ENCODE measurements around the gene CTRB2. TPM values are rescaled to one million over a fixed set of nuclear protein-coding genes. Genes with fewer than 3 reads are reported as not detected.

Gene CTRB2
- total RNA-seq, 1 experiment from 2014 or later: not detected

GRCh38 chr16:75202069-75202590, 4.8 kb downstream of the CTRB2 start:
- no peak overlapping the region for H3K27ac Mint-ChIP-seq (ENCODE audit: unreplicated experiment)
- intact Hi-C loops (cut with micrococcal nuclease; ENCODE audit: unreplicated experiment): no loop called here
- H3K27me3 Mint-ChIP-seq (ENCODE audit: unreplicated experiment): peaks cover 16% of the 10 kb centered on the region
- no peak overlapping the region for H3K4me3 Mint-ChIP-seq (ENCODE audit: low read depth, unreplicated experiment)
- H3K4me1 Mint-ChIP-seq (ENCODE audit: low read depth, unreplicated experiment): peaks cover 11% of the 10 kb centered on the region
- H3K9me3 Mint-ChIP-seq (ENCODE audit: low read depth, unreplicated experiment): no peaks in the 10 kb centered on the region
- CTCF ChIA-PET: interaction anchor here (0.6 to 4.1 kb wide), 2 partner anchors 183 to 274 kb away, joined by 3 to 47 read pairs; no protein-coding TSS in a partner anchor
- no peak for TF ChIP-seq CTCF (IDR thresholded peaks at IDR 0.05; ENCODE audit: unreplicated experiment)
- DNase-seq: no peak
- H3K36me3 Mint-ChIP-seq (ENCODE audit: insufficient read depth, unreplicated experiment): peaks cover 5% of the 10 kb centered on the region
- BruUV-seq (replicated peaks): no TSS peak

GRCh38 chr16:75198135-75198600, 8.8 kb downstream of the CTRB2 start:
- intact Hi-C loops (cut with micrococcal nuclease; ENCODE audit: unreplicated experiment): loop anchor here (5.0 kb wide), 1 partner anchor 264 kb away; the partner anchor contains the start of gene TMEM170A
- CTCF ChIA-PET: interaction anchor here (1.2 to 4.1 kb wide), 7 partner anchors 22 to 266 kb away, joined by 3 to 47 read pairs (median 7); partner anchors contain the start of gene TMEM170A

GRCh38 chr16:75197522-75198134, 9.3 kb downstream of the CTRB2 start:
- no TSS peak for BruUV-seq (replicated peaks)
- no peak for DNase-seq

More at GRCh38 chr16:75198135-75198600, 8.8 kb downstream of the CTRB2 start:
- no peak for TF ChIP-seq CTCF (IDR thresholded peaks at IDR 0.05; ENCODE audit: unreplicated experiment)
- H3K4me3 Mint-ChIP-seq (ENCODE audit: low read depth, unreplicated experiment): no peak overlapping the region
- no peak for DNase-seq
- peaks cover 11% of the 10 kb centered on the region for H3K4me1 Mint-ChIP-seq (ENCODE audit: low read depth, unreplicated experiment)
- peaks cover 6% of the 10 kb centered on the region for H3K36me3 Mint-ChIP-seq (ENCODE audit: insufficient read depth, unreplicated experiment)
- no peaks in the 10 kb centered on the region for H3K9me3 Mint-ChIP-seq (ENCODE audit: low read depth, unreplicated experiment)
- H3K27ac Mint-ChIP-seq (ENCODE audit: unreplicated experiment): no peak overlapping the region
- H3K27me3 Mint-ChIP-seq (ENCODE audit: unreplicated experiment): peaks cover 46% of the 10 kb centered on the region
- no TSS peak for BruUV-seq (replicated peaks)

GRCh38 chr16:75196836-75197235, 10.1 kb downstream of the CTRB2 start:
- no TSS peak for BruUV-seq (replicated peaks)
- intact Hi-C loops (cut with micrococcal nuclease; ENCODE audit: unreplicated experiment): loop anchor here (5.0 kb wide), 1 partner anchor 265 kb away; the partner anchor contains the start of gene TMEM170A
- H3K27ac Mint-ChIP-seq (ENCODE audit: unreplicated experiment): no peak overlapping the region
- peaks cover 59% of the 10 kb centered on the region for H3K27me3 Mint-ChIP-seq (ENCODE audit: unreplicated experiment)
- H3K4me1 Mint-ChIP-seq (ENCODE audit: low read depth, unreplicated experiment): peaks cover 17% of the 10 kb centered on the region
- no peak for DNase-seq
- CTCF ChIA-PET: interaction anchor here (1.1 to 1.2 kb wide), 2 partner anchors 49 to 237 kb away, joined by 3 read pairs; partner anchors contain the start of gene CFDP1
- H3K36me3 Mint-ChIP-seq (ENCODE audit: insufficient read depth, unreplicated experiment): peaks cover 6% of the 10 kb centered on the region
- no peak overlapping the region for H3K4me3 Mint-ChIP-seq (ENCODE audit: low read depth, unreplicated experiment)
- no peaks in the 10 kb centered on the region for H3K9me3 Mint-ChIP-seq (ENCODE audit: low read depth, unreplicated experiment)
- no peak for TF ChIP-seq CTCF (IDR thresholded peaks at IDR 0.05; ENCODE audit: unreplicated experiment)

More at GRCh38 chr16:75197522-75198134, 9.3 kb downstream of the CTRB2 start:
- TF ChIP-seq CTCF (IDR thresholded peaks at IDR 0.05; ENCODE audit: unreplicated experiment): no peak
- no peak overlapping the region for H3K4me3 Mint-ChIP-seq (ENCODE audit: low read depth, unreplicated experiment)
- peaks cover 51% of the 10 kb centered on the region for H3K27me3 Mint-ChIP-seq (ENCODE audit: unreplicated experiment)
- H3K9me3 Mint-ChIP-seq (ENCODE audit: low read depth, unreplicated experiment): no peaks in the 10 kb centered on the region
- peaks cover 14% of the 10 kb centered on the region for H3K4me1 Mint-ChIP-seq (ENCODE audit: low read depth, unreplicated experiment)
- no peak overlapping the region for H3K27ac Mint-ChIP-seq (ENCODE audit: unreplicated experiment)
- intact Hi-C loops (cut with micrococcal nuclease; ENCODE audit: unreplicated experiment): loop anchor here (5.0 kb wide), 1 partner anchor 265 kb away; the partner anchor contains the start of gene TMEM170A
- H3K36me3 Mint-ChIP-seq (ENCODE audit: insufficient read depth, unreplicated experiment): peaks cover 6% of the 10 kb centered on the region
- CTCF ChIA-PET: interaction anchor here (1.1 to 4.1 kb wide), 4 partner anchors 48 to 236 kb away, joined by 3 to 47 read pairs (median 5); partner anchors contain the start of gene CFDP1

Measured in Calu3 (cell line).